Natural killer cell treated with Interleukin-12 subunit alpha and Interleukin-12 subunit beta and Interleukin-15 and Interleukin-18, amount 100 ng/mL, for 72 hours (primary cell): ENCODE results near the gene FGGY. TPM values are rescaled to one million over a fixed set of nuclear protein-coding genes. Genes with fewer than 3 reads are reported as not detected.
"Not testable (repeated sequence)": the region's sequence is repeated elsewhere in the genome, so short reads cannot be mapped to it uniquely, and the experiment has no call there.

Experiments
- ATAC-seq, 2 donors: fragments of 150-1000 bp; cut with Tn5 transposase in 1 of 2; sonication (Bioruptor Pico), chemical (Tn5 transposase) in 1 of 2; 2 replicates each; pipeline ENCODE4 v1.10.0; 2021
- DNase-seq: peaks from one replicate; pipeline ENCODE4 v3.0.0; 2022; ENCODE audit warnings: low spot score
- H3K27ac Mint-ChIP-seq, 2 donors: 1 replicate in 1 of 2; 2 replicates in 1 of 2; pipeline ENCODE4 v1.8.0; 2022; ENCODE audit warnings: mixed read lengths in 2 of 2, mild to moderate bottlenecking in 1 of 2, moderate library complexity in 1 of 2
- H3K27me3 Mint-ChIP-seq, 2 donors: 1 replicate in 1 of 2; 2 replicates in 1 of 2; pipeline ENCODE4 v1.8.0; 2022; ENCODE audit warnings: mixed read lengths in 2 of 2
- H3K36me3 Mint-ChIP-seq: one replicate; pipeline ENCODE4 v1.8.0; 2022; ENCODE audit warnings: mixed read lengths
- H3K4me1 Mint-ChIP-seq, 2 donors: 1 replicate in 1 of 2; 2 replicates in 1 of 2; pipeline ENCODE4 v1.8.0; 2022; ENCODE audit warnings: low read depth in 2 of 2, mixed read lengths in 2 of 2, mild to moderate bottlenecking in 1 of 2
- H3K4me3 Mint-ChIP-seq: one replicate; pipeline ENCODE4 v1.8.0; 2022; ENCODE audit warnings: mixed read lengths
- H3K9me3 Mint-ChIP-seq: 2 replicates; pipeline ENCODE4 v1.8.0; 2022; ENCODE audit warnings: mixed read lengths
- total RNA-seq, 2 donors: library from RNA; stranded (reverse); gene quantifications; one replicate each; pipeline ENCODE4 v1.2.3, GENCODE V29; 2022

Gene FGGY
- total RNA-seq, 2 donors from 2014 or later, result 10.9 to 11.9 TPM

- peaks cover 59 to 82% of the 10 kb centered on the region in 2 donors for H3K4me1 Mint-ChIP-seq
- no peak for ATAC-seq
- H3K27ac Mint-ChIP-seq, result peak overlapping the region in 1 of 2 donors; percentile 97
- H3K4me3 Mint-ChIP-seq, result no peak overlapping the region
- no peaks in the 10 kb centered on the region for H3K27me3 Mint-ChIP-seq
- DNase-seq, result no peak
- peaks cover 4% of the 10 kb centered on the region for H3K9me3 Mint-ChIP-seq
- H3K36me3 Mint-ChIP-seq, result peaks cover 4% of the 10 kb centered on the region
Measured at GRCh38 chr1:59294423-59294822, 2.5 kb upstream of the FGGY start.

GRCh38 chr1:59295618-59296017, 1.3 kb upstream of the FGGY start:
- ATAC-seq (no peak), DNase-seq (no peak)
- H3K4me3 Mint-ChIP-seq, result peak overlapping the region; percentile 93
- peaks cover 4% of the 10 kb centered on the region for H3K9me3 Mint-ChIP-seq
- no peaks in the 10 kb centered on the region for H3K27me3 Mint-ChIP-seq
- H3K36me3 Mint-ChIP-seq, result peaks cover 4% of the 10 kb centered on the region
- H3K4me1 Mint-ChIP-seq, result peaks cover 52 to 71% of the 10 kb centered on the region in 2 donors
- H3K27ac Mint-ChIP-seq, result peak overlapping the region; percentile 91 to 97

- no peak for ATAC-seq
Measured at GRCh38 chr1:59298026-59298583, 1.2 kb downstream of the FGGY start.

GRCh38 chr1:59298710-59299346, 1.9 kb downstream of the FGGY start:
- Mint-ChIP-seq H3K9me3 (no peaks in the 10 kb centered on the region), H3K4me3 (peak overlapping the region; percentile 93), H3K27me3 (no peaks in the 10 kb centered on the region), H3K4me1 (peaks cover 21 to 39% of the 10 kb centered on the region in 2 donors), H3K36me3 (peaks cover 6% of the 10 kb centered on the region), H3K27ac (peak overlapping the region; percentile 91 to 97)
- ATAC-seq, result no peak
- DNase-seq, result no peak

More at GRCh38 chr1:59298026-59298583, 1.2 kb downstream of the FGGY start:
- no peak for DNase-seq
- Mint-ChIP-seq H3K27ac (peak overlapping the region; percentile 91 to 97), H3K9me3 (no peaks in the 10 kb centered on the region), H3K4me1 (peaks cover 28 to 46% of the 10 kb centered on the region in 2 donors), H3K27me3 (no peaks in the 10 kb centered on the region), H3K4me3 (peak overlapping the region; percentile 93), H3K36me3 (peaks cover 6% of the 10 kb centered on the region)

- not testable (repeated sequence) for H3K27me3 Mint-ChIP-seq, DNase-seq, H3K9me3 Mint-ChIP-seq, H3K4me3 Mint-ChIP-seq, H3K27ac Mint-ChIP-seq, ATAC-seq
- H3K36me3 Mint-ChIP-seq, result peaks cover 14% of the 10 kb centered on the region
- H3K4me1 Mint-ChIP-seq, result peaks cover 20 to 35% of the 10 kb centered on the region in 2 donors
Measured at GRCh38 chr1:59299670-59300069, 2.8 kb downstream of the FGGY start.

GRCh38 chr1:59302297-59302696, 5.4 kb downstream of the FGGY start:
- Mint-ChIP-seq H3K27me3 (no peaks in the 10 kb centered on the region), H3K4me1 (peaks cover 18 to 19% of the 10 kb centered on the region in 2 donors), H3K4me3 (no peak overlapping the region), H3K36me3 (peaks cover 37% of the 10 kb centered on the region), H3K9me3 (peaks cover 19% of the 10 kb centered on the region), H3K27ac (no peak overlapping the region)
- ATAC-seq (no peak), DNase-seq (no peak)

- DNase-seq (no peak), ATAC-seq (no peak)
- H3K4me1 Mint-ChIP-seq, result peaks cover 18 to 19% of the 10 kb centered on the region in 2 donors
- no peak overlapping the region for H3K27ac Mint-ChIP-seq
- H3K9me3 Mint-ChIP-seq, result peaks cover 19% of the 10 kb centered on the region
- no peak overlapping the region for H3K4me3 Mint-ChIP-seq
- H3K36me3 Mint-ChIP-seq, result peaks cover 37% of the 10 kb centered on the region
- no peaks in the 10 kb centered on the region for H3K27me3 Mint-ChIP-seq
Measured at GRCh38 chr1:59302871-59303270, 6.0 kb downstream of the FGGY start.

GRCh38 chr1:59305188-59305587, 8.3 kb downstream of the FGGY start:
- peaks cover 19% of the 10 kb centered on the region for H3K9me3 Mint-ChIP-seq
- no peak for ATAC-seq
- H3K27me3 Mint-ChIP-seq, result no peaks in the 10 kb centered on the region
- H3K4me3 Mint-ChIP-seq, result no peak overlapping the region
- peaks cover 37% of the 10 kb centered on the region for H3K36me3 Mint-ChIP-seq
- peaks cover 14% of the 10 kb centered on the region in 2 donors for H3K4me1 Mint-ChIP-seq
- no peak for DNase-seq
- no peak overlapping the region for H3K27ac Mint-ChIP-seq

GRCh38 chr1:59307591-59307990, 10.7 kb downstream of the FGGY start:
- H3K4me1 Mint-ChIP-seq, result peaks cover 14 to 17% of the 10 kb centered on the region in 2 donors
- H3K36me3 Mint-ChIP-seq, result peaks cover 37% of the 10 kb centered on the region
- peaks cover 26% of the 10 kb centered on the region for H3K9me3 Mint-ChIP-seq
- DNase-seq (no peak), ATAC-seq (no peak)
- H3K27ac Mint-ChIP-seq, result peak overlapping the region in 1 of 2 donors; percentile 37
- H3K4me3 Mint-ChIP-seq, result no peak overlapping the region
- no peaks in the 10 kb centered on the region for H3K27me3 Mint-ChIP-seq

- H3K27ac Mint-ChIP-seq, result peak overlapping the region in 1 of 2 donors; percentile 36
- peaks cover 26% of the 10 kb centered on the region for H3K9me3 Mint-ChIP-seq
- DNase-seq (no peak), ATAC-seq (no peak)
- H3K36me3 Mint-ChIP-seq, result peaks cover 42% of the 10 kb centered on the region
- H3K4me1 Mint-ChIP-seq, result peaks cover 14 to 17% of the 10 kb centered on the region in 2 donors
- no peak overlapping the region for H3K4me3 Mint-ChIP-seq
- H3K27me3 Mint-ChIP-seq, result no peaks in the 10 kb centered on the region
Measured at GRCh38 chr1:59308839-59309238, 11.9 kb downstream of the FGGY start.

GRCh38 chr1:59309392-59309791, 12.5 kb downstream of the FGGY start:
- Mint-ChIP-seq H3K4me1 (peaks cover 14 to 17% of the 10 kb centered on the region in 2 donors), H3K9me3 (peaks cover 22% of the 10 kb centered on the region), H3K27ac (peak overlapping the region in 1 of 2 donors; percentile 36), H3K27me3 (no peaks in the 10 kb centered on the region), H3K36me3 (peaks cover 36% of the 10 kb centered on the region), H3K4me3 (no peak overlapping the region)
- DNase-seq, result no peak
- no peak for ATAC-seq

- H3K9me3 Mint-ChIP-seq, result peaks cover 20% of the 10 kb centered on the region
- H3K4me3 Mint-ChIP-seq, result no peak overlapping the region
- no peaks in the 10 kb centered on the region for H3K27me3 Mint-ChIP-seq
- ATAC-seq (no peak), DNase-seq (no peak)
- peaks cover 31% of the 10 kb centered on the region for H3K36me3 Mint-ChIP-seq
- no peak overlapping the region for H3K27ac Mint-ChIP-seq
- H3K4me1 Mint-ChIP-seq, result peaks cover 17 to 20% of the 10 kb centered on the region in 2 donors
Measured at GRCh38 chr1:59309795-59310548, 13.1 kb downstream of the FGGY start.

- ATAC-seq, result no peak
- no peak overlapping the region for H3K27ac Mint-ChIP-seq
Measured at GRCh38 chr1:59310549-59311250, 13.8 kb downstream of the FGGY start.

More at GRCh38 chr1:59310549-59311250, 13.8 kb downstream of the FGGY start:
- peaks cover 14% of the 10 kb centered on the region for H3K9me3 Mint-ChIP-seq
- H3K36me3 Mint-ChIP-seq, result peaks cover 23% of the 10 kb centered on the region
- H3K4me3 Mint-ChIP-seq, result no peak overlapping the region
- H3K4me1 Mint-ChIP-seq, result peaks cover 24 to 27% of the 10 kb centered on the region in 2 donors
- H3K27me3 Mint-ChIP-seq, result no peaks in the 10 kb centered on the region
- no peak for DNase-seq
